Right lobe of liver (tissue), 4 donors: ENCODE data around the gene KCND1.

ENCODE experiments used
- CTCF ChIP-seq, 4 donors: fragments of 200-600 bp in 3 of 4; fragments of 450-650 bp in 1 of 4; IDR thresholded peaks; one replicate each; pipeline versions ENCODE4 v1.5.1 to v1.8.0; 2016 to 2022; ENCODE audit warnings: antibody characterized with exemption in 4 of 4, mild to moderate bottlenecking in 2 of 4
- POLR2A ChIP-seq: fragments of 450-650 bp; IDR thresholded peaks from one replicate; pipeline ENCODE4 v1.6.1; 2017; ENCODE audit warnings: antibody characterized with exemption, mild to moderate bottlenecking
- donor health status: DM: no; HTN: no; CAD: no.
- donor health status: DM: no; HTN: no; CAD: no.
- donor health status: DM: no; HTN: yes; CAD: no.

DNA sequence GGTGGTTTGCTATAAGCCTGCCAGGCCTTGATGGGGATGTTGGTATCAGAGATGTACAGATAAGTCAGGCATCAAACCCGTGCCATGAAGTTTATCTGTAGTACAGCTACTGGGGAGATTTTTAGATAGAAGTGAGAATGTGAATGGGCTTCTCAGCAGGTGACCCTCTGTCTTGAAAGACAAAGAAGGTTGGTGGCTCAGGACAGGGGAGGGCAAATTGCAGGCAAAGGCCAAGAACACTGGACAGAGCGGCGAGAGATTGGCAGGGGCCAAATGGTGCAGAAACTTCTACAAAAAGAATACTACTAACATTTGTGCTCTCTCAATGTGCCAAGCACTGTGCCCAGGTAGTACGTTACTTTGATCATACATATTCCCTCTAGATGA, 50.9 kb downstream of the KCND1 start:
- TF ChIP-seq CTCF (IDR thresholded peaks at IDR 0.05) (no peak), POLR2A (no peak)
